ENCODE data around the gene UQCC3. TPM values are rescaled to one million over a fixed set of nuclear protein-coding genes. Genes with fewer than 3 reads are reported as not detected.

The UQCC3 gene
- polyA plus RNA-seq, 1 of the 3 experiments (the other 2 are of a cell fraction), result 24.8 TPM

- H3K4me3 ChIP-seq (ENCODE audit: low read depth in 2 of 2, low read length in 1 of 2), result no peak overlapping the region
- H3K27ac ChIP-seq (ENCODE audit: low read depth in 2 of 2, low read length in 1 of 2), result no peak overlapping the region
- POLR2A ChIA-PET, result no interaction called here
- peaks cover 9 to 15% of the 10 kb centered on the region in 2 experiments; a peak in 3 of 4 replicates for H3K4me1 ChIP-seq (ENCODE audit: control insufficient read depth in 1 of 2, insufficient read depth in 2 of 2, low read depth in 1 of 2, low read length in 1 of 2)
- H3K36me3 ChIP-seq (replicated peaks in 1 of 2; ENCODE audit: control insufficient read depth in 1 of 2, insufficient read depth in 2 of 2, low read length in 1 of 2), result peaks cover 59 to 87% of the 10 kb centered on the region in 2 experiments
- no peaks in the 10 kb centered on the region for H3K27me3 ChIP-seq (ENCODE audit: insufficient read depth)
- H3K79me2 ChIP-seq (ENCODE audit: insufficient read depth), result peaks cover 98% of the 10 kb centered on the region
- no peak overlapping the region for H3K9ac ChIP-seq
- H2AFZ ChIP-seq (ENCODE audit: low read depth), result no peak overlapping the region
- TF ChIP-seq ZBTB33 (IDR thresholded peaks at IDR 0.05; ENCODE audit: borderline replicate concordance, low read depth) (no peak), CTCF (IDR thresholded peaks at IDR 0.05) (0 out of 2 replicates have a peak, but pooled peaks have one; percentile 20), RFX5 (IDR thresholded peaks at IDR 0.05; ENCODE audit: low read length) (no peak), NRF1 (IDR thresholded peaks at IDR 0.05; ENCODE audit: low read depth, low read length) (no peak)
- no peaks in the 10 kb centered on the region for H3K9me3 ChIP-seq
- 89% methylated on average over 7 of the region's 7 CpGs for WGBS (ENCODE audit: low lambda C conversion rate)
- no peak overlapping the region for H3K4me2 ChIP-seq
- peaks cover 22% of the 10 kb centered on the region for H3F3A ChIP-seq (replicated peaks; ENCODE audit: insufficient read depth)
- peaks cover 36% of the 10 kb centered on the region for H4K20me1 ChIP-seq (ENCODE audit: insufficient read depth)
- no peak for DNase-seq
- H3K9me2 ChIP-seq, result no peaks in the 10 kb centered on the region
- CTCF ChIA-PET, result no interaction called here
Observed at GRCh38 chr11:62721994-62722393, 50.5 kb downstream of the UQCC3 start.

Small RNA genes within 50 kb of the gene (small RNA-seq; reads per million reads assigned to genes)
- 0 reads per million in 7 experiments for gene SNORA57

Other genes starting within 250 kb of the UQCC3 start
- gene AHNAK, start 124.9 kb upstream of the UQCC3 start, polyA plus RNA-seq (2012; rRNA removed), result 57.8 and 62.3 TPM in 2 replicates
- 1,853 and 2,105 TPM in 2 replicates for gene EEF1G, start 97.8 kb upstream of the UQCC3 start, polyA plus RNA-seq (2012; rRNA removed)
- gene TUT1, start 80.2 kb upstream of the UQCC3 start, polyA plus RNA-seq (2012; rRNA removed), result 27.3 and 30.0 TPM in 2 replicates
- 18.4 and 20.6 TPM in 2 replicates for gene MTA2, start 69.8 kb upstream of the UQCC3 start, polyA plus RNA-seq (2012; rRNA removed)
- 43.0 and 47.8 TPM in 2 replicates for gene EML3, start 58.9 kb upstream of the UQCC3 start, polyA plus RNA-seq (2012; rRNA removed)
- gene ROM1, start 58.4 kb upstream of the UQCC3 start, polyA plus RNA-seq (2012; rRNA removed), result 7.3 and 7.9 TPM in 2 replicates
- 104 and 116 TPM in 2 replicates for gene B3GAT3, start 49.7 kb upstream of the UQCC3 start, polyA plus RNA-seq (2012; rRNA removed)
- 275 and 332 TPM in 2 replicates for gene GANAB, start 25.1 kb upstream of the UQCC3 start, polyA plus RNA-seq (2012; rRNA removed)
- 11.7 and 13.4 TPM in 2 replicates for gene INTS5, start 18.4 kb upstream of the UQCC3 start, polyA plus RNA-seq (2012; rRNA removed)
- gene C11orf98, start 6.5 kb upstream of the UQCC3 start, polyA plus RNA-seq (2012; rRNA removed), result 90.1 and 126 TPM in 2 replicates
- 9.5 and 11.1 TPM in 2 replicates for gene CSKMT, start 6.4 kb upstream of the UQCC3 start, polyA plus RNA-seq (2012; rRNA removed)
- gene LBHD1, start 594 bp downstream of the UQCC3 start, polyA plus RNA-seq (2012; rRNA removed), result 9.7 and 12.0 TPM in 2 replicates
- gene UBXN1, start 7.4 kb downstream of the UQCC3 start, polyA plus RNA-seq (2012; rRNA removed), result 202 and 256 TPM in 2 replicates
- 0.08 and 0.10 TPM in 2 replicates for gene LRRN4CL, start 17.9 kb downstream of the UQCC3 start, polyA plus RNA-seq (2012; rRNA removed)
- gene BSCL2, start 35.8 kb downstream of the UQCC3 start, polyA plus RNA-seq (2012; rRNA removed), result 81.5 and 118 TPM in 2 replicates
- gene GNG3, start 36.0 kb downstream of the UQCC3 start, polyA plus RNA-seq (2012; rRNA removed), result 0.11 and 0.16 TPM in 2 replicates
- 31.0 and 33.5 TPM in 2 replicates for gene HNRNPUL2, start 55.8 kb downstream of the UQCC3 start, polyA plus RNA-seq (2012; rRNA removed)
- gene TTC9C, start 56.8 kb downstream of the UQCC3 start, polyA plus RNA-seq (2012; rRNA removed), result 31.3 and 37.5 TPM in 2 replicates
- 2.1 and 3.3 TPM in 2 replicates for gene ZBTB3, start 82.5 kb downstream of the UQCC3 start, polyA plus RNA-seq (2012; rRNA removed)
- 268 and 293 TPM in 2 replicates for gene POLR2G, start 89.9 kb downstream of the UQCC3 start, polyA plus RNA-seq (2012; rRNA removed)
- gene TAF6L, start 99.7 kb downstream of the UQCC3 start, polyA plus RNA-seq (2012; rRNA removed), result 33.6 and 34.4 TPM in 2 replicates
- 69.6 and 73.3 TPM in 2 replicates for gene TMEM179B, start 115.7 kb downstream of the UQCC3 start, polyA plus RNA-seq (2012; rRNA removed)
- 30.4 and 40.7 TPM in 2 replicates for gene TMEM223, start 120.3 kb downstream of the UQCC3 start, polyA plus RNA-seq (2012; rRNA removed)
- 47.6 and 59.7 TPM in 2 replicates for gene NXF1, start 133.8 kb downstream of the UQCC3 start, polyA plus RNA-seq (2012; rRNA removed)
- 24.2 and 27.4 TPM in 2 replicates for gene STX5, start 160.4 kb downstream of the UQCC3 start, polyA plus RNA-seq (2012; rRNA removed)
- not detected in 2 replicates for gene TEX54, start 161.2 kb downstream of the UQCC3 start, polyA plus RNA-seq (2012; rRNA removed)
- gene WDR74, start 167.9 kb downstream of the UQCC3 start, polyA plus RNA-seq (2012; rRNA removed), result 132 TPM in 2 replicates
- gene SLC3A2, start 209.2 kb downstream of the UQCC3 start, polyA plus RNA-seq (2012; rRNA removed), result 212 and 308 TPM in 2 replicates
- not detected in 2 replicates for gene CHRM1, start 249.7 kb downstream of the UQCC3 start, polyA plus RNA-seq (2012; rRNA removed)

Data from SK-N-SH (cell line).